Smooth muscle cell (in vitro differentiated cells): Measurements from ENCODE around the gene DGKD. TPM values are rescaled to one million over a fixed set of nuclear protein-coding genes. Genes with fewer than 3 reads are reported as not detected.

Experiments
- DNase-seq: peaks from one replicate; lab custom pipeline; 2025; ENCODE audit not compliant: unreplicated experiment; lab: John Stamatoyannopoulos, UW
- H2AFZ ChIP-seq: fragments of 200-600 bp; sonication (generic); 2 replicates; pipeline ENCODE4 v1.6.0; 2016; ENCODE audit warnings: antibody characterized with exemption, low read depth, mild to moderate bottlenecking
- H3F3A ChIP-seq: fragments of 200-600 bp; sonication (generic); 2 replicates; pipeline ENCODE4 v1.6.0; 2017; ENCODE audit warnings: antibody characterized with exemption, low read depth
- H3K27ac ChIP-seq: fragments of 200-600 bp; sonication (generic); 2 replicates; pipeline ENCODE4 v1.5.1; 2016; ENCODE audit warnings: low read depth, mild to moderate bottlenecking
- H3K27me3 ChIP-seq: fragments of 200-600 bp; sonication (generic); 2 replicates; pipeline ENCODE4 v1.6.1; 2016; ENCODE audit warnings: low read depth, mild to moderate bottlenecking
- H3K36me3 ChIP-seq: fragments of 200-600 bp; sonication (generic); 2 replicates; pipeline ENCODE4 v1.5.1; 2016; ENCODE audit warnings: low read depth
- H3K4me1 ChIP-seq: fragments of 200-600 bp; sonication (generic); 2 replicates; pipeline ENCODE4 v1.5.1; 2016; ENCODE audit warnings: low read depth
- H3K4me2 ChIP-seq: fragments of 200-600 bp; sonication (generic); 2 replicates; pipeline ENCODE4 v1.6.0; 2016; ENCODE audit warnings: mild to moderate bottlenecking
- H3K4me3 ChIP-seq: fragments of 200-600 bp; sonication (generic); 2 replicates; pipeline ENCODE4 v1.5.1; 2016; ENCODE audit warnings: mild to moderate bottlenecking
- H3K79me2 ChIP-seq: fragments of 200-600 bp; sonication (generic); 2 replicates; pipeline ENCODE4 v1.6.0; 2016; ENCODE audit warnings: low read depth, mild to moderate bottlenecking
- H3K9ac ChIP-seq: fragments of 200-600 bp; sonication (generic); 2 replicates; pipeline ENCODE4 v1.6.0; 2016; ENCODE audit warnings: low read depth
- H3K9me3 ChIP-seq: fragments of 200-600 bp; sonication (generic); replicated peaks from 2 replicates; pipeline ENCODE4 v1.5.1; 2016; ENCODE audit warnings: low read depth
- H4K20me1 ChIP-seq: fragments of 200-600 bp; sonication (generic); 2 replicates; pipeline ENCODE4 v1.6.0; 2016; ENCODE audit warnings: low read depth
- CTCF ChIP-seq: fragments of 200-600 bp; sonication (generic); IDR thresholded peaks from 2 replicates; pipeline ENCODE4 v1.5.1; 2017; ENCODE audit warnings: borderline replicate concordance, mild to moderate bottlenecking, antibody characterized with exemption; ENCODE audit not compliant: insufficient read depth, poor library complexity, severe bottlenecking
- WGBS: methylation state at CpG from one replicate; pipeline ENCODE4 v1.1.7; 2016; ENCODE audit warnings: low lambda C conversion rate; 5-methylcytosine and 5-hydroxymethylcytosine counted together
- polyA plus RNA-seq: library from polyadenylated mRNA; unstranded; fragments of >200 nt; fragmentation: Nextera tagmentation; extraction: Ambion mirVana; gene quantifications from 2 replicates; pipeline ENCODE4 v1.2.1, GENCODE V29; 2016
- total RNA-seq: library from RNA; depleted of rRNA; stranded (reverse); fragments of >200 nt; gene quantifications from 2 replicates; pipeline ENCODE4 v1.2.3, GENCODE V29; 2014

DGKD gene
- total and polyA plus RNA-seq, 2 experiments from 2014 or later = 12.2 to 14.2 TPM

- TF ChIP-seq CTCF = no peak
- Histone ChIP-seq H3K4me1 (peaks cover 9% of the 10 kb centered on the region), H3K9ac (no peak overlapping the region), H2AFZ (no peak overlapping the region), H3K36me3 (no peaks in the 10 kb centered on the region), H3K4me2 (peak overlapping the region; percentile 26), H3K4me3 (no peak overlapping the region), H3F3A (peaks cover 21% of the 10 kb centered on the region), H3K27me3 (no peaks in the 10 kb centered on the region), H4K20me1 (no peaks in the 10 kb centered on the region), H3K9me3 (no peaks in the 10 kb centered on the region), H3K79me2 (peaks cover 31% of the 10 kb centered on the region), H3K27ac (peak overlapping the region; percentile 62)
- 57% methylated on average over 20 of the region's 20 CpGs for WGBS
- no peak for DNase-seq
Observed at GRCh38 chr2:233429175-233429897, 75.0 kb downstream of the DGKD start.

GRCh38 chr2:233430081-233430480 is 75.8 kb downstream of the DGKD start:
- Histone ChIP-seq H3K9ac (no peak overlapping the region), H3K27ac (peak overlapping the region; percentile 62), H3K9me3 (no peaks in the 10 kb centered on the region), H3F3A (peaks cover 21% of the 10 kb centered on the region), H3K4me1 (peaks cover 9% of the 10 kb centered on the region), H2AFZ (no peak overlapping the region), H3K36me3 (no peaks in the 10 kb centered on the region), H3K79me2 (peaks cover 25% of the 10 kb centered on the region), H3K27me3 (no peaks in the 10 kb centered on the region), H3K4me2 (peak overlapping the region; percentile 26), H4K20me1 (no peaks in the 10 kb centered on the region), H3K4me3 (no peak overlapping the region)
- DNase-seq = no peak
- TF ChIP-seq CTCF = no peak
- 27% methylated on average over 4 of the region's 4 CpGs for WGBS

GRCh38 chr2:233430651-233431050 is 76.4 kb downstream of the DGKD start:
- WGBS = 100% methylated on average over 1 of the region's 1 CpG
- no peak for DNase-seq
- Histone ChIP-seq H3K27ac (peak overlapping the region; percentile 62), H3K4me3 (no peak overlapping the region), H3F3A (peaks cover 20% of the 10 kb centered on the region), H2AFZ (no peak overlapping the region), H3K36me3 (no peaks in the 10 kb centered on the region), H3K9me3 (no peaks in the 10 kb centered on the region), H3K27me3 (no peaks in the 10 kb centered on the region), H3K4me1 (peaks cover 9% of the 10 kb centered on the region), H3K4me2 (peak overlapping the region; percentile 26), H3K79me2 (peaks cover 19% of the 10 kb centered on the region), H4K20me1 (no peaks in the 10 kb centered on the region), H3K9ac (no peak overlapping the region)
- no peak for TF ChIP-seq CTCF

- TF ChIP-seq CTCF = no peak
- no peak overlapping the region for H2AFZ ChIP-seq
- DNase-seq = no peak
- H3K36me3 ChIP-seq = no peaks in the 10 kb centered on the region
- no peak overlapping the region for H3K4me3 ChIP-seq
- peaks cover 9% of the 10 kb centered on the region for H3F3A ChIP-seq
- no peak overlapping the region for H3K27ac ChIP-seq
- no peaks in the 10 kb centered on the region for H3K27me3 ChIP-seq
- peaks cover 9% of the 10 kb centered on the region for H3K4me1 ChIP-seq
- no peaks in the 10 kb centered on the region for H3K9me3 ChIP-seq
- H3K79me2 ChIP-seq = peaks cover 15% of the 10 kb centered on the region
- WGBS = 100% methylated on average over 2 of the region's 2 CpGs
- no peaks in the 10 kb centered on the region for H4K20me1 ChIP-seq
- no peak overlapping the region for H3K9ac ChIP-seq
- no peak overlapping the region for H3K4me2 ChIP-seq
Observed at GRCh38 chr2:233433029-233433428, 78.7 kb downstream of the DGKD start.
